ENCODE results near the gene CNOT2.

Gene CNOT2

GRCh38 chr12:70307868-70308267, 64.6 kb downstream of the CNOT2 start:
- DNase-seq = no peak

- no peak for DNase-seq
Measured at GRCh38 chr12:70309348-70309747, 66.1 kb downstream of the CNOT2 start.

- no peak for DNase-seq
Measured at GRCh38 chr12:70314145-70314544, 70.9 kb downstream of the CNOT2 start.

GRCh38 chr12:70317781-70318180, 74.5 kb downstream of the CNOT2 start:
- no peak for DNase-seq

GRCh38 chr12:70319605-70320004, 76.4 kb downstream of the CNOT2 start:
- DNase-seq = no peak

- no peak for DNase-seq
Measured at GRCh38 chr12:70321191-70321590, 78.0 kb downstream of the CNOT2 start.

- DNase-seq = no peak
Measured at GRCh38 chr12:70327541-70327940, 84.3 kb downstream of the CNOT2 start.

- no peak for DNase-seq
Measured at GRCh38 chr12:70329728-70330127, 86.5 kb downstream of the CNOT2 start.

- no peak for DNase-seq
Measured at GRCh38 chr12:70330158-70330557, 86.9 kb downstream of the CNOT2 start.

GRCh38 chr12:70332236-70332635, 89.0 kb downstream of the CNOT2 start:
- DNase-seq = no peak

GRCh38 chr12:70334742-70335141, 91.5 kb downstream of the CNOT2 start:
- DNase-seq = no peak

- DNase-seq = no peak
Measured at GRCh38 chr12:70338531-70338930, 95.3 kb downstream of the CNOT2 start.

GRCh38 chr12:70351076-70351475, 107.8 kb downstream of the CNOT2 start:
- no peak for DNase-seq

- DNase-seq = no peak
Measured at GRCh38 chr12:70353780-70354660, 110.8 kb downstream of the CNOT2 start.

GRCh38 chr12:70354787-70355186, 111.6 kb downstream of the CNOT2 start:
- DNase-seq = no peak

- no peak for DNase-seq
Measured at GRCh38 chr12:70355972-70356371, 112.7 kb downstream of the CNOT2 start.

- DNase-seq = no peak
Measured at GRCh38 chr12:70359458-70360197, 116.4 kb downstream of the CNOT2 start.

- no peak for DNase-seq
Measured at GRCh38 chr12:70360218-70360617, 117.0 kb downstream of the CNOT2 start.

- no peak for DNase-seq
Measured at GRCh38 chr12:70364695-70365397, 121.6 kb downstream of the CNOT2 start.

- DNase-seq = no peak
Measured at GRCh38 chr12:70365398-70365647, 122.1 kb downstream of the CNOT2 start.

GRCh38 chr12:70365648-70366518, 122.7 kb downstream of the CNOT2 start, which contains the start of gene KCNMB4:
Gene KCNMB4, plus strand, starts transcription at chr12:70366290. Its CDS starts 445 bp downstream, at chr12:70366735.
- DNase-seq = peak; percentile 9

- DNase-seq = no peak
Measured at GRCh38 chr12:70366581-70367257, 123.5 kb downstream of the CNOT2 start.

Measured in NCI-H1436 treated with DMSO at 0.1 percent for 48 hours (cell line).